Measurements from ENCODE around the gene EN1. TPM values are rescaled to one million over a fixed set of nuclear protein-coding genes. Genes with fewer than 3 reads are reported as not detected.

EN1 gene
- total RNA-seq, 1 donor from 2014 or later: 0.15 TPM

DNA sequence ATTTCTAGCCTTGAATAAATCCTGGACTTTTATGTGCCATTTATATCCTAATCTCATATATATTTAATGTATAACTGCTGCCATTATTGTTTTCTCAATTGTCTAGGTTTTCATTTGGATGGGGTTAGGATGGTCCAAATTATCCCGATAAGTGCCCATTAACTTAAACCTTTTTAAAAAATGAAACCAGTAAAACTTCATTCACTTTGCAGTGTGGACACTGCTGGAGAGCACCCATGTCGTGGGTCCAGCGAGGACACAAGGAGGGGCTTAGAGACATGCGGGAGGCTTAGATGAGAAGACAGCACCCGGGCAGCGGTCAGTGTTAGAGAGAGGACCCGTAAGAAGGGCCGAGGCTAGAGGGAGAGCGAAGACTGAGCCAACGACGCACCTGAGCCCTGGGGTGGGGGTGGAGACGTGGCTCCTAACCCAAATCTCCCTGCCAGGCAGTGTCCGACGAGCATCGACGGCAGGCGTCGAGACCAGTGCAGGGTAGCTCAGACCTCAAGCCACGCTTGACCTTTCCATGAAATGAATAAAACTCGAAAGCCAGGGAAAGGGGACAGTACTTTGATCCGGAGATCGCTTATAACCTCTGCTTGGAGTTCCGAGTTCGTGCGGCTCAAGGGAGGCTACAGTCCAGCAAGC is 9.0 kb upstream of the EN1 start:
- intact Hi-C loops (cut with DNase I): loop anchor here (10.0 kb wide), 2 partner anchors 632 to 812 kb away; no protein-coding TSS in a partner anchor

DNA sequence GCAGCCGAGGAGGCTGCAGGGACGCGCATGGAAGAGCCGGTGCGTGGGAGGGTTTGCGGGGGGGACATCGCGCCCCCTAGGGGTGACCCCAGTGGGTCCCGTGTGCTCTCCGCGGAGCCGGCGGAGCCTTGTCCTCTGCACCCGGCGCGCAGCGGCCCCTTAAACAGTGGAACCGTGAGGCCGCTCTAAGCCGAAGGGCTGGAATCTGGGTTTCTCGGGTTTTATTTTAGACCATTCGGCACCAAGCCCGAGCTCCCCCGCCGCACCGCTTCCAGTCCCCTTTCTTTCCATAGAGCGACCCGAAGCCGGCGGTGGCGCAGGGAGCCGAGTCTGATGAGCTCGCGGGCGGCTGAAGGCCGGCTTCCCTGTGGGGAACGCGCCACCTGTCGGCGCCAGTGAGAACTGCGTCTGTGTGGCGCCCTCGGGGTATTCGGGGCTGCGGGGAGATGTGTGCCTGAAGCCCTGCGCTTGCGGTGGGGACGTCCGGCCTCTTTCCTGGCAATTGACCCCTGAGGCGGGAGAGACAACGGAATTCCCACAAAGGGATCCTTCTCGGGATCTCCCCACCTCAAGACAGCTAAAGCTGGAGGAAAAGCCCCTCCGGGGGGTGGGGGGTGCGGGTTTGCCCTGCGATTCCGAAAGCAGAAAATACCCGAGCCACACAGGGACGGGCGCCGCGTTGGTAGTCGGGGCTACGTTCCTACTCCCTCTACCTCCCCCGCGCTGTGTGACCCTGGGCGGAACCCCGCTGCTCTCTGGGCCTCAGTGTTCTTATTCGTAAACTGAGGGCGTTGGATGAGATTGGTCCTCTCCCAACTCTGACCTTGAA is 8.2 kb upstream of the EN1 start:
- intact Hi-C loops (cut with DNase I): loop anchor here (10.0 kb wide), 2 partner anchors 631 to 811 kb away; no protein-coding TSS in a partner anchor
- Histone ChIP-seq H3K27me3 (ENCODE audit: low read depth) (peaks cover 96% of the 10 kb centered on the region), H3K36me3 (no peaks in the 10 kb centered on the region), H3K4me1 (peaks cover 17% of the 10 kb centered on the region), H3K9me3 (no peaks in the 10 kb centered on the region), H3K27ac (no peak overlapping the region), H3K4me3 (peak overlapping the region; percentile 38)
- TF ChIP-seq, protein P1, sequence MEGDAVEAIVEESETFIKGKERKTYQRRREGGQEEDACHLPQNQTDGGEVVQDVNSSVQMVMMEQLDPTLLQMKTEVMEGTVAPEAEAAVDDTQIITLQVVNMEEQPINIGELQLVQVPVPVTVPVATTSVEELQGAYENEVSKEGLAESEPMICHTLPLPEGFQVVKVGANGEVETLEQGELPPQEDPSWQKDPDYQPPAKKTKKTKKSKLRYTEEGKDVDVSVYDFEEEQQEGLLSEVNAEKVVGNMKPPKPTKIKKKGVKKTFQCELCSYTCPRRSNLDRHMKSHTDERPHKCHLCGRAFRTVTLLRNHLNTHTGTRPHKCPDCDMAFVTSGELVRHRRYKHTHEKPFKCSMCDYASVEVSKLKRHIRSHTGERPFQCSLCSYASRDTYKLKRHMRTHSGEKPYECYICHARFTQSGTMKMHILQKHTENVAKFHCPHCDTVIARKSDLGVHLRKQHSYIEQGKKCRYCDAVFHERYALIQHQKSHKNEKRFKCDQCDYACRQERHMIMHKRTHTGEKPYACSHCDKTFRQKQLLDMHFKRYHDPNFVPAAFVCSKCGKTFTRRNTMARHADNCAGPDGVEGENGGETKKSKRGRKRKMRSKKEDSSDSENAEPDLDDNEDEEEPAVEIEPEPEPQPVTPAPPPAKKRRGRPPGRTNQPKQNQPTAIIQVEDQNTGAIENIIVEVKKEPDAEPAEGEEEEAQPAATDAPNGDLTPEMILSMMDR (IDR thresholded peaks at IDR 0.05): peak; percentile 98
- DNase-seq (peak; percentile 83), ATAC-seq (peak; percentile 92)

More for the DNA sequence above, 9.0 kb upstream of the EN1 start:
- Histone ChIP-seq H3K4me1 (peaks cover 17% of the 10 kb centered on the region), H3K36me3 (no peaks in the 10 kb centered on the region), H3K4me3 (no peak overlapping the region), H3K9me3 (no peaks in the 10 kb centered on the region), H3K27me3 (ENCODE audit: low read depth) (peaks cover 98% of the 10 kb centered on the region), H3K27ac (no peak overlapping the region)
- TF ChIP-seq, protein P1 (IDR thresholded peaks at IDR 0.05): no peak
- ATAC-seq (no peak), DNase-seq (no peak)

DNA sequence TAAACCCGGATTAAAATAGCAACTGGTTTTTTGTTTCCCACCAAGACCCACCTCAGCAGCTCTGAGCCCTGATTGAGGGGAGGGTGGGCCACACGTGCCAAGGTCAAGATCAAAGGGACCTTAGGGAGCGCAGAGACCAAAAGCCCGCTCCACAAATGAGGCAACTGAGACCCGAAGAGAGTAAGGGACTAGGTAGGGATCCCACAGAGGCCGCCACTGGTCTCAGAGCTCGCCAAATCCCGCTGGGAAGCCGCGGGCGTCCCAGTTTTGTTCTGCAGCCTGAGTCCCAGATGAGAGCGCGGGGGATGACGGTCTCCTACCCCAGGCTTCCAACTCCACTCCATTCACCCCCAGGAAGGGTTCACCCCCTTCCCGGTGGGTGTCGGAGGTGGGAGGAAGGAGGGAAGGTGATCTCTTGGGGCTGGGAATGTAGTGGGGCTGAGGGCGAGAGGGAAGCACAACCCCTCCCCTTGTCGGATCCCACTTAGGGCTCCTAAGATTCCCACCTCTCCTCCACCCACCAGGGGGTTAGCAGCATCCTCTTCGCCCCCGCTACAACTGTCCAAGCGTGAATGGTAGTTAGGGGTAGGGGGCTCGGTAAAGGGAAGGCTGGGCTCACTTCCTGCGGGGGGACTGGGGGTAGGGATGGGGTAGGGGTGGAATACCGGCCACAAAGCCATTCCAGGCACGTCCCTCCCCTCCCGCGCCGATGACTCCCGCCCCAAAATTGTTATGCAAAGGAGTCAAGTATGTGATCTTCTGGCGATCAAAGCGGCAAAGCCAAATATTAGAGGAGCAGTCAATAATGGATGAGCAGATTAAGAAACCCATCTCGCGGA is 7.3 kb upstream of the EN1 start:
- no peak for ATAC-seq
- H3K4me3 ChIP-seq: no peak overlapping the region
- intact Hi-C loops (cut with DNase I): loop anchor here (10.0 kb wide), 2 partner anchors 630 to 810 kb away; no protein-coding TSS in a partner anchor
- H3K27me3 ChIP-seq (ENCODE audit: low read depth): peaks cover 96% of the 10 kb centered on the region
- TF ChIP-seq, protein P1 (IDR thresholded peaks at IDR 0.05): no peak
- H3K27ac ChIP-seq: no peak overlapping the region
- peaks cover 17% of the 10 kb centered on the region for H3K4me1 ChIP-seq
- no peaks in the 10 kb centered on the region for H3K9me3 ChIP-seq
- H3K36me3 ChIP-seq: no peaks in the 10 kb centered on the region
- no peak for DNase-seq

DNA sequence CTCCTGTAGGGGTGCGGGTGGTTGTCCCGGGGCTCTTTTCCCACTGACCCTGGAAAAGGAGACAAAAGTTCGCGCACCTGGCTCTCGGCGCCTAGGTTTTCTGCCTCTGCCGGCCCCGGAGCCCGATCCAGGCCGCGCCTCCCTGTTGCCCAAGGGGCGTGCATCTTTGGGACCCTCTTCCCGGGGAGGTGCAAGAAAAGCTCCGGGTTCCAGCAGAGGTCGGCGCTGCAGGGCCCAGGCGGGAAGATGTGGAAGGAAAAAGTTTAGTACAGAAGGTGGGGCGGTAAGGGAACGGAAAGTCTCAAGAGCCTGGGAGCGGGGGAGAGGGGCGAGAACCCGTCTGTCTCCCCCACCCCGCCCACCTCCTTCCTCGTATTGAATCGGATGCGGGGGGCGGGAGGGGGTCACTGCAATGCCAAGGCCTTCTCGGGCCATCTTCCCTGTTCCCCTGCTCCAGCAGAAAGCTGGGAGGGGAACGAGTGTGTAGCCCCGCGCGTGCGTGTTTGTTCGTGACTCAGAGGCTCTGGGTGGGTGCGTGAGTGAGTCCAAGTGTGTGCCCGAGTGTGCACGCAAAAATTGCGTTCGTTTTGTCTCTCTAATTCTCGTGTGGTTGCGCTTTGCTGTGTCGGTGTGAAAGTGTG is 6.3 kb upstream of the EN1 start:
- no peaks in the 10 kb centered on the region for H3K9me3 ChIP-seq
- TF ChIP-seq, protein P1 (IDR thresholded peaks at IDR 0.05): no peak
- no peak for ATAC-seq
- H3K4me1 ChIP-seq: peaks cover 17% of the 10 kb centered on the region
- H3K27ac ChIP-seq: no peak overlapping the region
- no peak for DNase-seq
- intact Hi-C loops (cut with DNase I): loop anchor here (10.0 kb wide), 2 partner anchors 629 to 809 kb away; no protein-coding TSS in a partner anchor
- no peaks in the 10 kb centered on the region for H3K36me3 ChIP-seq
- no peak overlapping the region for H3K4me3 ChIP-seq
- H3K27me3 ChIP-seq (ENCODE audit: low read depth): peaks cover 96% of the 10 kb centered on the region

Data from lower lobe of right lung (tissue), 2 donors.